ENCODE results near the gene ANAPC16. TPM values are rescaled to one million over a fixed set of nuclear protein-coding genes. Genes with fewer than 3 reads are reported as not detected.

Gene ANAPC16
- total and polyA plus RNA-seq, 2 donors (not counting 1 experiment from before 2014, with no cell fraction given) = 104 to 132 TPM

GRCh38 chr10:72276421-72277339 lies 60.9 kb downstream of the ANAPC16 start:
- no peaks in the 10 kb centered on the region for H3K27me3 ChIP-seq (replicated peaks in 1 of 4; ENCODE audit: control extremely low read depth in 1 of 4, control insufficient read depth in 3 of 4, insufficient read depth in 4 of 4, low read length in 3 of 4)
- Mint-ChIP-seq H3K27ac (peak overlapping the region; percentile 97), H3K4me3 (peak overlapping the region; percentile 51), H3K9me3 (ENCODE audit: insufficient read depth) (no peaks in the 10 kb centered on the region), H3K4me1 (peaks cover 40% of the 10 kb centered on the region), H3K27me3 (no peaks in the 10 kb centered on the region)
- ChIA-PET CTCF (interaction anchor here (0.7 to 5.5 kb wide), 15 partner anchors 9 to 63 kb away, joined by 3 to 132 read pairs (median 7); no protein-coding TSS in a partner anchor), POLR2A (interaction anchor here (1.8 to 5.9 kb wide), 6 partner anchors 16 to 60 kb away, joined by 11 to 73 read pairs (median 38); partner anchors contain the start of genes ANAPC16 and ASCC1)
- no peaks in the 10 kb centered on the region for H3K9me3 ChIP-seq (ENCODE audit: control extremely low read depth in 1 of 3, control insufficient read depth in 2 of 3, insufficient read depth in 1 of 3, low read length in 2 of 3)
- TF ChIP-seq EZH2 (IDR thresholded peaks at IDR 0.05; ENCODE audit: borderline replicate concordance, insufficient read depth, low read depth, low read length, poor library complexity, severe bottlenecking) (no peak), CTCF (IDR thresholded peaks at IDR 0.05) (no peak)
- WGBS (ENCODE audit: insufficient coverage) = 74% methylated on average over 5 of the region's 6 CpGs
- intact Hi-C loops (cut with micrococcal nuclease) = loop anchor here (10.0 kb wide), 1 partner anchor 1718 kb away; the partner anchor contains the start of gene VCL
- peaks cover 0 to 15% of the 10 kb centered on the region in 2 experiments for H3K36me3 ChIP-seq (replicated peaks in 1 of 2; ENCODE audit: control extremely low read depth in 1 of 2, control insufficient read depth in 1 of 2, extremely low read depth in 1 of 2, insufficient read depth in 2 of 2, low read length in 1 of 2)
- DNase-seq = no peak
- H2AFZ ChIP-seq (ENCODE audit: insufficient read depth, low read depth, low read length, poor library complexity, severe bottlenecking) = no peak overlapping the region
- H4K20me1 ChIP-seq (ENCODE audit: control insufficient read depth, insufficient read depth, low read length, poor library complexity, severe bottlenecking) = peaks cover 25% of the 10 kb centered on the region
- H3K4me2 ChIP-seq (replicated peaks; ENCODE audit: low read depth, low read length, poor library complexity, severe bottlenecking) = no peak overlapping the region
- no peak for ATAC-seq (ENCODE audit: low read depth)
- H3K79me2 ChIP-seq (ENCODE audit: control insufficient read depth, insufficient read depth, low read length) = peaks cover 24% of the 10 kb centered on the region
- H3K9ac ChIP-seq (ENCODE audit: low read length) = no peak overlapping the region
- no peak overlapping the region for H3K4me3 ChIP-seq (ENCODE audit: control extremely low read depth in 1 of 5, extremely low read depth in 1 of 5, insufficient read depth in 1 of 5, low read depth in 2 of 5, low read length in 4 of 5)
- peak overlapping the region in 1 of 2 donors; percentile 87 for H3K27ac ChIP-seq (ENCODE audit: low read length in 2 of 2)
- H3K4me1 ChIP-seq (ENCODE audit: control insufficient read depth in 2 of 2, insufficient read depth in 2 of 2, low read length in 2 of 2) = peaks cover 22 to 33% of the 10 kb centered on the region in 2 donors

Measured in B cell (primary cell).